A549 (cell line): ENCODE measurements around the gene CTXND2. TPM values are rescaled to one million over a fixed set of nuclear protein-coding genes. Genes with fewer than 3 reads are reported as not detected.
A peak's percentile ranks its signal among the peaks of the same experiment; 100 is the strongest.

Source experiments
- ATAC-seq, 2 experiments: fragments of 200-7000 bp in 1 of 2; fragments of >200 bp in 1 of 2; cut with Nextera tagmentation in 1 of 2; cut with Tn5 transposase in 1 of 2; 3 replicates each; pipeline versions ENCODE4 v1.8.0 to v1.9.1; 2018 to 2020; ENCODE audit warnings: mild to moderate bottlenecking in 1 of 2, moderate library complexity in 1 of 2
- CTCF ChIA-PET: fragments of 300-600 bp; sonication (Branson Sonifier 250); formaldehyde crosslinking; extraction: SDS; loops from one replicate; lab custom pipeline; 2021; ENCODE audit warnings: antibody characterized with exemption, inconsistent platforms; lab: Yijun Ruan, JAX
- POLR2A ChIA-PET: fragments of 350-600 bp; formaldehyde crosslinking; extraction: SDS; loops from one replicate; lab custom pipeline; 2021; ENCODE audit warnings: antibody characterized with exemption, inconsistent platforms; lab: Yijun Ruan, JAX
- DNase-seq, 2 experiments: peaks; one replicate each; pipeline versions ENCODE4 v3.0.0 to v3.0.0-alpha.2; 2011 to 2016; ENCODE audit warnings: low read depth in 1 of 2, low spot score in 1 of 2
- FAIRE-seq: peaks from 2 replicates; lab custom pipeline; 2011; peaks lifted over from hg19 to GRCh38; lab: Jason Lieb, UNC
- H3K27ac ChIP-seq, 2 experiments: fragments of >200 bp; sonication (Bioruptor Twin); formaldehyde crosslinking; 3 replicates each; pipeline ENCODE4 v1.5.1; 2016 to 2017
- H3K4me1 ChIP-seq: fragments of >200 bp; sonication (Bioruptor Twin); formaldehyde crosslinking; 3 replicates; pipeline ENCODE4 v1.6.1; 2016
- H3K4me2 ChIP-seq: fragments of >200 bp; sonication (Bioruptor Twin); formaldehyde crosslinking; 3 replicates; pipeline ENCODE4 v1.6.1; 2016
- H3K4me3 ChIP-seq: fragments of >200 bp; sonication (Bioruptor Twin); formaldehyde crosslinking; 3 replicates; pipeline ENCODE4 v1.5.1; 2016
- H3K9me3 ChIP-seq: fragments of >200 bp; sonication (Bioruptor Twin); formaldehyde crosslinking; 3 replicates; pipeline ENCODE4 v1.6.1; 2016
- BHLHE40 ChIP-seq: IDR thresholded peaks from 2 replicates; pipeline ENCODE4 v1.6.1; 2012; ENCODE audit warnings: low read depth, low read length, inconsistent platforms
- CBX2 ChIP-seq: fragments of 200-600 bp; sonication (generic); IDR thresholded peaks from 2 replicates; pipeline ENCODE4 v1.6.1; 2016; ENCODE audit warnings: low read depth, mild to moderate bottlenecking, borderline replicate concordance
- CEBPB ChIP-seq, 2 experiments: fragments of >200 bp in 1 of 2; sonication (Bioruptor Twin) in 1 of 2; formaldehyde crosslinking in 1 of 2; IDR thresholded peaks; 2 replicates each; pipeline ENCODE4 v1.6.1; 2012 to 2016
- CHD2 ChIP-seq: fragments of 150-350 bp; IDR thresholded peaks from 2 replicates; pipeline ENCODE4 v1.6.1; 2014; ENCODE audit warnings: low read length; ENCODE audit not compliant: partially characterized antibody
- CTCF ChIP-seq: fragments of >200 bp; sonication (Bioruptor Twin); formaldehyde crosslinking; IDR thresholded peaks from 3 replicates; pipeline ENCODE4 v1.5.1; 2016
- E2F6 ChIP-seq: IDR thresholded peaks from 2 replicates; pipeline ENCODE4 v1.6.1; 2012; ENCODE audit warnings: low read depth, borderline replicate concordance
- EHF ChIP-seq: fragments of 250-450 bp; sonication (Bioruptor Pico); IDR thresholded peaks from 2 replicates; pipeline ENCODE4 v1.5.0; 2020; ENCODE audit warnings: mild to moderate bottlenecking
- ESRRA ChIP-seq: fragments of 150-350 bp; IDR thresholded peaks from 2 replicates; pipeline ENCODE4 v1.6.1; 2014; ENCODE audit warnings: mild to moderate bottlenecking, low read length, borderline replicate concordance
- FOSL2 ChIP-seq, 2 experiments: fragments of 450-650 bp in 1 of 2; fragments of >200 bp in 1 of 2; sonication (Bioruptor Twin) in 1 of 2; formaldehyde crosslinking; IDR thresholded peaks; 2 replicates each; pipeline versions ENCODE4 v1.5.0 to v1.6.1; 2016 to 2020; ENCODE audit warnings: mild to moderate bottlenecking in 1 of 2, moderate library complexity in 1 of 2
- GATA3 ChIP-seq: IDR thresholded peaks from 2 replicates; pipeline ENCODE4 v1.6.1; 2012; ENCODE audit warnings: borderline replicate concordance
- HDAC2 ChIP-seq: fragments of 200-600 bp; sonication (generic); IDR thresholded peaks from 2 replicates; pipeline ENCODE4 v1.6.1; 2016
- HES2 ChIP-seq: fragments of >200 bp; sonication (Bioruptor Twin); formaldehyde crosslinking; IDR thresholded peaks from 2 replicates; pipeline ENCODE4 v1.6.1; 2016
- HEYL ChIP-seq: fragments of 250-450 bp; sonication (Bioruptor Pico); IDR thresholded peaks from 2 replicates; pipeline ENCODE4 v1.8.0; 2021; ENCODE audit warnings: mild to moderate bottlenecking, moderate library complexity
- HOXA7 ChIP-seq: fragments of 250-450 bp; sonication (Bioruptor Pico); IDR thresholded peaks from 2 replicates; pipeline ENCODE4 v1.5.0; 2020; ENCODE audit warnings: mild to moderate bottlenecking, moderate library complexity
- JUN ChIP-seq, 2 experiments: fragments of >200 bp; sonication (Bioruptor Twin); formaldehyde crosslinking; IDR thresholded peaks; 2 replicates in 1 of 2; 3 replicates in 1 of 2; pipeline ENCODE4 v1.6.1; 2016 to 2017
- KDM1A ChIP-seq: fragments of 200-600 bp; sonication (generic); IDR thresholded peaks from 2 replicates; pipeline ENCODE4 v1.6.1; 2016; ENCODE audit warnings: low read depth, mild to moderate bottlenecking
- KDM5A ChIP-seq: fragments of 200-600 bp; sonication (generic); IDR thresholded peaks from 2 replicates; pipeline ENCODE4 v1.6.1; 2016; ENCODE audit warnings: antibody characterized with exemption, mild to moderate bottlenecking
- MAFK ChIP-seq: fragments of 450-650 bp; IDR thresholded peaks from 2 replicates; pipeline ENCODE4 v1.6.1; 2014; ENCODE audit not compliant: partially characterized antibody
- MAX ChIP-seq: IDR thresholded peaks from 2 replicates; pipeline ENCODE4 v1.6.1; 2012
- MAZ ChIP-seq: fragments of 150-350 bp; IDR thresholded peaks from 2 replicates; pipeline ENCODE4 v1.6.1; 2014; ENCODE audit warnings: antibody characterized with exemption, low read depth, low read length, borderline replicate concordance
- MYC ChIP-seq: IDR thresholded peaks from 2 replicates; pipeline ENCODE4 v1.6.1; 2012; ENCODE audit warnings: mild to moderate bottlenecking, inconsistent platforms, low read length, improper control_type of control experiment, borderline replicate concordance
- NPAS2 ChIP-seq: fragments of 250-450 bp; sonication (Bioruptor Pico); IDR thresholded peaks from 2 replicates; pipeline ENCODE4 v1.8.0; 2022; ENCODE audit warnings: mild to moderate bottlenecking, moderate library complexity, borderline replicate concordance
- NR3C1 ChIP-seq: fragments of >200 bp; sonication (Bioruptor Twin); formaldehyde crosslinking; IDR thresholded peaks from 3 replicates; pipeline ENCODE4 v1.6.1; 2017
- PBX3 ChIP-seq: IDR thresholded peaks from 2 replicates; pipeline ENCODE4 v1.6.1; 2012
- PHF8 ChIP-seq: fragments of 200-600 bp; sonication (generic); IDR thresholded peaks from 2 replicates; pipeline ENCODE4 v1.6.1; 2016; ENCODE audit warnings: low read depth, mild to moderate bottlenecking, antibody characterized with exemption, moderate library complexity, borderline replicate concordance
- POLR2A ChIP-seq: IDR thresholded peaks from 2 replicates; pipeline ENCODE4 v1.6.1; 2012; ENCODE audit warnings: mild to moderate bottlenecking, low read length
- RARB ChIP-seq: fragments of 250-450 bp; sonication (Bioruptor Pico); IDR thresholded peaks from 2 replicates; pipeline ENCODE4 v1.8.0; 2021; ENCODE audit warnings: mild to moderate bottlenecking, moderate library complexity
- RCOR1 ChIP-seq: fragments of 150-350 bp; IDR thresholded peaks from 2 replicates; pipeline ENCODE4 v1.6.1; 2014; ENCODE audit warnings: antibody characterized with exemption, low read length, low read depth
- RFX5 ChIP-seq: fragments of 450-650 bp; IDR thresholded peaks from 2 replicates; pipeline ENCODE4 v1.7.1; 2014; ENCODE audit warnings: antibody characterized with exemption, mild to moderate bottlenecking, moderate library complexity
- RNF2 ChIP-seq: fragments of 200-600 bp; sonication (generic); IDR thresholded peaks from 2 replicates; pipeline ENCODE4 v1.6.1; 2016; ENCODE audit warnings: low read depth, mild to moderate bottlenecking, antibody characterized with exemption, moderate library complexity, borderline replicate concordance
- SMC3 ChIP-seq: fragments of >200 bp; sonication (Bioruptor Twin); formaldehyde crosslinking; IDR thresholded peaks from 3 replicates; pipeline ENCODE4 v1.6.1; 2018; ENCODE audit warnings: inconsistent platforms
- SREBF2 ChIP-seq: fragments of 450-650 bp; IDR thresholded peaks from 2 replicates; pipeline ENCODE4 v1.6.1; 2014; ENCODE audit warnings: mild to moderate bottlenecking, moderate library complexity
- USF2 ChIP-seq: fragments of 450-650 bp; IDR thresholded peaks from 2 replicates; pipeline ENCODE4 v1.6.1; 2014; ENCODE audit warnings: antibody characterized with exemption
- ZFP36 ChIP-seq: fragments of 450-650 bp; IDR thresholded peaks from 2 replicates; pipeline ENCODE4 v1.6.1; 2014; ENCODE audit warnings: borderline replicate concordance; ENCODE audit not compliant: partially characterized antibody
- WGBS: methylation state at CpG from one replicate; pipeline ENCODE4 v1.1.6; 2017; ENCODE audit errors: missing lambda C conversion rate; 5-methylcytosine and 5-hydroxymethylcytosine counted together
- polyA plus RNA-seq, 4 experiments: library from polyadenylated mRNA; depleted of rRNA in 3 of 4; stranded (reverse); fragments of >200 nt; fragmentation: RNase III in 1 of 4; extraction: RNeasy Plus Mini Kit Qiagen cat#74134 plus additional on column Dnase treatment in 1 of 4; gene quantifications; 2 replicates in 3 of 4; 3 replicates in 1 of 4; pipeline ENCODE4 v1.2.3, GENCODE V29; 2011 to 2017

Gene CTXND2
- polyA plus RNA-seq, 2 of the 4 experiments (the other 2 are of a cell fraction), result not detected

- FAIRE-seq, result no peak
Measured at GRCh38 chr1:150926097-150926741, 39.3 kb downstream of the CTXND2 start, which contains the start of gene SETDB1. Gene SETDB1 (plus strand): TSS chr1:150926363. CDS start chr1:150927715, 1,352 bp downstream.

More at GRCh38 chr1:150926097-150926741, 39.3 kb downstream of the CTXND2 start, which contains the start of gene SETDB1:
- TF ChIP-seq MAX, result peak; percentile 89
- TF ChIP-seq RCOR1, result no peak
- no peak for TF ChIP-seq HES2
- TF ChIP-seq CBX2, result no peak
- TF ChIP-seq GATA3, result no peak; the same call in 1 of the 2 replicates
- TF ChIP-seq ESRRA, result no peak
- TF ChIP-seq BHLHE40, result peak; percentile 69
- TF ChIP-seq MAZ, result no peak
- peak; percentile 68; the same call in 1 of the 2 replicates for TF ChIP-seq EHF (CRISPR knock-in tag)
- no peak for TF ChIP-seq PBX3
- TF ChIP-seq FOSL2 (IDR thresholded peaks at IDR 0.05), result no peak
- TF ChIP-seq FOSL2 (CRISPR knock-in tag; IDR thresholded peaks at IDR 0.05), result no peak
- TF ChIP-seq SMC3, result no peak
- TF ChIP-seq RNF2, result no peak
- no peak for TF ChIP-seq CEBPB (IDR thresholded peaks at IDR 0.05)
- TF ChIP-seq SREBF2, result no peak
- TF ChIP-seq MAFK, result no peak
- TF ChIP-seq RFX5, result no peak
- no peak for TF ChIP-seq HDAC2
- TF ChIP-seq NR3C1, result no peak
- TF ChIP-seq POLR2A, result peak; percentile 35
- no peak for TF ChIP-seq MYC
- TF ChIP-seq E2F6, result no peak
- peak; percentile 72; the same call in 1 of the 2 replicates for TF ChIP-seq PHF8
- peak; percentile 43 for TF ChIP-seq CHD2
- TF ChIP-seq NPAS2 (CRISPR knock-in tag), result no peak
- no peak for TF ChIP-seq ZFP36
- no peak for TF ChIP-seq HOXA7 (CRISPR knock-in tag)
- no peak for TF ChIP-seq CTCF
- TF ChIP-seq JUN (IDR thresholded peaks at IDR 0.05), result peak; percentile 79 to 94; a peak in 4 of 5 replicates
- TF ChIP-seq KDM1A, result no peak
- TF ChIP-seq KDM5A, result no peak
- TF ChIP-seq RARB (CRISPR knock-in tag), result no peak
- no peak for TF ChIP-seq HEYL (CRISPR knock-in tag)
- peak; percentile 66 for TF ChIP-seq USF2
- POLR2A ChIA-PET, result interaction anchor here (0.6 to 2.0 kb wide), 2 partner anchors 49 to 563 kb away, joined by 3 to 6 read pairs; partner anchors contain the start of genes ARNT and RPRD2
- Histone ChIP-seq H3K4me1 (peaks cover 16% of the 10 kb centered on the region; the same call in 2 of the 3 replicates), H3K4me3 (peak within 1 kb of the TSS; percentile 62), H3K27ac (peak within 1 kb of the TSS; percentile 91 to 95), H3K9me3 (peaks cover 4% of the 10 kb centered on the region; the same call in 2 of the 3 replicates), H3K4me2 (peak within 1 kb of the TSS; percentile 75)
- CTCF ChIA-PET, result interaction anchor here (1.0 to 1.2 kb wide), 2 partner anchors 43 to 55 kb away, joined by 3 read pairs; partner anchors contain the start of gene ANXA9
- DNase-seq, result peak; percentile 85 to 98
- WGBS, result 1% methylated on average over 39 of the region's 39 CpGs
- ATAC-seq, result peak; percentile 96
